Measurements from ENCODE around the gene PARVA.

PARVA gene

DNA sequence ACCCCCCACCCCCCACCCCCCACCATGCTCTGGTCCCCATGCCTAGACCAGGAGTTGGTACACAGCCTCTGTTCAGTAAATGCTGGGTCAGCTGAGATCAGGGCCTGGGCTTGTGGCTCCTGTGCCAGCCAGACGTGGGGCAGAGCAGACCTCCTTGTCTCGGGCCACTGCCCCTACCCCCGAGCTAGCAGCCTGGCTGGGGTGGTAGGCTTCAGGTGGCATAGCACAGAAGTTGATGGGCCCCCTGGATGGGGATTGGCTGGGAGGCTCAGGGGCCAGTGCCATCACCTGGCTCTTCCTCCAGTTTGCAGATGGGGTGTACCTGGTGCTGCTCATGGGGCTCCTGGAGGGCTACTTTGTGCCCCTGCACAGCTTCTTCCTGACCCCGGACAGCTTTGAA is 139.9 kb downstream of the PARVA start:
- TF ChIP-seq GATA2 (IDR thresholded peaks at IDR 0.05; ENCODE audit: low read depth, low read length) = no peak
- TF ChIP-seq GATA3 (IDR thresholded peaks at IDR 0.05; ENCODE audit: low read depth, low read length) = no peak

DNA sequence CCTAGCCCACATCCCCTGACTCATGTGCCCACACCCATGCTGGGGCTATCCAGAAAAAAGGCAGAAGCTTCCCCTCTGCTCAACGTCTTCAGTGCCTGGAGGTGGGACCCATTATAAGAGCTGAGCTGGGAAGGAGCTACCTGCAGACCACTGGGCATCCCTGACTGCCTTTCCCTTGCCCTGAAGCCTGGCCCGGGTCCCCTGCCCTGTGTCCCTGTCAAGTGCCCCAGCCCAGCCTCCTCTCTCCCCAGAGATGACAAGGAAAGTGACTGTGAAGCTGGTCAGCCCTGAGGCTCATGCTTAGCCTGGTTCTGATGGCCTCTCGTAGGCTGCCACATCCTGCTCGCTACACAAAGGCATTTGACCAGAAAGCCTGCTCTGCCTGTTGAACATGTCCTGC is 140.4 kb downstream of the PARVA start:
- TF ChIP-seq GATA3 (IDR thresholded peaks at IDR 0.05; ENCODE audit: low read depth, low read length) (no peak), GATA2 (IDR thresholded peaks at IDR 0.05; ENCODE audit: low read depth, low read length) (no peak)

DNA sequence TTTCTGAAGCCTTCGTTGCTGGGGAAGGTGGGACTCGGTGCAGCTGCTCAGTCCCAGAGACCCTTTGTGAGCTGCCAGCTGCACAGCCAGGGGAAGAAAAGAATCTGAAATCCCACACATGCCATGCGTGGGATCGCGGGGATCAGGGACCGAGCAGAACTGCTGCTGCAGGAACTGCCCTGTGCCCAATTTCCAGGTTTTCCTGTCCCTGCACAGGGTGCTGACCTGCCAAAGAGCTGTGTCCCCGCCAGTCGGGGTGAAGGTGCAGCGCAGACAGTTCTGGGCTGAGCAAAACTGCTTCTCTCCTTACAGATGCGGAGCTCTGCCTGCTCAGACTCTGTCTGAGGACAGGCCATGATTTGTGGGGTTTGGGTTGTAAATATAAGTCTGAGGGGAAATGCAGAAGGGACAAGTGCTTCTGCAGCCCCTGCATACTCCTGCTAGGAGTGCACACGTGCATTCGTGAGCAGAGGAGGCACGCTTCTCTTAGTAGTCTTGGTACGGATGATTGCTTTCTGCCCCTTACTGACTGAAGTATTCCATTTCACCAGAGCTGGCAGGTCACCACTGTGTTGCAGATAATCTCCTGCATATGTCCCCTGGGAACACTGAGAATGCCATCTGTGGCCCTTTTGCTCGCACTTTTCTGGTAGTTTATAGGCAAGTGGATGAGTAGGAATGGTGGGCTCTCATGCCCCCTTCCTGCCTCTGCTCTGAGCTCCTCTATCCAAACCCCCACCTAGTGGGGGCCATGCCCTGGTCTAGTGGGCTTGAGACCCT is 141.4 kb downstream of the PARVA start:
- no peak for TF ChIP-seq GATA3 (IDR thresholded peaks at IDR 0.05; ENCODE audit: low read depth, low read length)
- no peak for TF ChIP-seq GATA2 (IDR thresholded peaks at IDR 0.05; ENCODE audit: low read depth, low read length)

DNA sequence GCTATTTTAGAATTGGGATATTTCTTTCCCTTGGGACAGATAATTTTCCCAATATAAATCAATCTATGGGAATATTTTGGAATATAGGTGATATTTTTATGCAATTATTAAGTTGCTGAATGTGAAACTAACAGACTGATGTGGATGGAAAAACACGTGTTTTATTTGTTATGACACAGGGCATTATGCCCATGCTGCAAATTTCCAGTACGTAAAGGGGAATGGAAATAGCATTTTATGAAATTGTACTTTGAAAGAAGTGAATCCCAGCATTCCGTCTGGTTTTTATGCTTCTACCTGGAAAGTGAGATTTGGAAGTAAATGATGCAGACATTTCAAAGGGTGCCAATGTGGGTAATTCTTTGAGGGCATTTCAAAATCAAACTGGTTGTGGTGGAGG is 142.7 kb downstream of the PARVA start:
- TF ChIP-seq GATA3 (IDR thresholded peaks at IDR 0.05; ENCODE audit: low read depth, low read length) (no peak), GATA2 (IDR thresholded peaks at IDR 0.05; ENCODE audit: low read depth, low read length) (no peak)

DNA sequence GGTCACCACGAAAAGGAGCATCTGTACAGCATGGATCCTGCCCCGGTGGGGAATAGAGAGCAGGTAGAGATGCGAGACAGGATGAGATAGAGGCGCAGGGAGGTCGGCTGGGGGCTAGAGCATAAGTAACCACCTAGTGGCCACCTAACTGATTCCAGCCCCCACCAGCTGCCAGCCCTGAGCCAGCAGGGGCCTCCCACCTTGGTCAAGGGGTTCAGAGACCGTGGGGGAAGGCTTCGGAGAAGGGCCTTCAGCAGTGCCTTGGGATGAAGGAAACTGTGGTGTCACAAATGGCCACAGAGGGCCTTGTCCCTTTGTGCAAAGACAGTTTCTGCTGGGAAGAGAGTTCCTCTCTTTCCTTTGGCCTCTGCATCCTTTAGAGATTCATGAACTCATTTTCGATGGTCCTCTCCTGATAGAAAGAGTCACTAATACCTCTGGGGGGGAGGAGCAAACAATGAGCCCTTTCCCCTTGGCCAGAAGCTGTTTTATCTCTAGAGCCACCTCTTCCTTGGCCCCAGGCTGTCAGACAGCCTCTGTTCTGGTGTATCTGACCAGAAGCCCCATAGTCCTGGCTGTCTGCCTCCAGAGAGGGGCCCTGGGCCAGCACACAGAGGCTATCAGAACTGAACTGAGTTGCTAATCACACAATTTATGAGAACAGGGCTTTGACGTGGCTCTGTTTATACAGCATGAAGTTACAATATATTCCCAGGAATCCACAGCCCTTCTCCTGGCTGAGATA is 146.0 kb downstream of the PARVA start:
- no peak for TF ChIP-seq GATA3 (IDR thresholded peaks at IDR 0.05; ENCODE audit: low read depth, low read length)
- TF ChIP-seq GATA2 (IDR thresholded peaks at IDR 0.05; ENCODE audit: low read depth, low read length) = peak; percentile 60

DNA sequence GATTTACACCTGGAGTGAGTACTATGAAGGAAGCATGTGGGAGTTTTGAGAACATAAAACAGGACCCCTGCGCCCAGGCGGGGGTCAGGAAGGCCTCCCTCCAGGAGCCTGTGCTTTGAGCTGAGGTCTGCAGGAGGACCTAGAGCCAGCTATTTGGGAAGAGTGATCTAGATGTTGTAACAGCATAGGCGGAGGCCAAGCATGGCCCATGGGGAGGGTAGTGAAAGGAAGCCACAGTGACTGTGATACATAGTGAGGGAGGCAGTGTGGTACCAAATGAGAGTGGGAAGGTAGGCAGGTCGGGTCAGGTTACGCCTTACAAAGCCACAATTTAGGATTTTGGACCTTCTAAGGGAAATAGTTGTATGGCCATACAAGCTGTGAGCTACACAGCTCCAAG is 147.5 kb downstream of the PARVA start:
- TF ChIP-seq GATA3 (IDR thresholded peaks at IDR 0.05; ENCODE audit: low read depth, low read length) (no peak), GATA2 (IDR thresholded peaks at IDR 0.05; ENCODE audit: low read depth, low read length) (no peak)

DNA sequence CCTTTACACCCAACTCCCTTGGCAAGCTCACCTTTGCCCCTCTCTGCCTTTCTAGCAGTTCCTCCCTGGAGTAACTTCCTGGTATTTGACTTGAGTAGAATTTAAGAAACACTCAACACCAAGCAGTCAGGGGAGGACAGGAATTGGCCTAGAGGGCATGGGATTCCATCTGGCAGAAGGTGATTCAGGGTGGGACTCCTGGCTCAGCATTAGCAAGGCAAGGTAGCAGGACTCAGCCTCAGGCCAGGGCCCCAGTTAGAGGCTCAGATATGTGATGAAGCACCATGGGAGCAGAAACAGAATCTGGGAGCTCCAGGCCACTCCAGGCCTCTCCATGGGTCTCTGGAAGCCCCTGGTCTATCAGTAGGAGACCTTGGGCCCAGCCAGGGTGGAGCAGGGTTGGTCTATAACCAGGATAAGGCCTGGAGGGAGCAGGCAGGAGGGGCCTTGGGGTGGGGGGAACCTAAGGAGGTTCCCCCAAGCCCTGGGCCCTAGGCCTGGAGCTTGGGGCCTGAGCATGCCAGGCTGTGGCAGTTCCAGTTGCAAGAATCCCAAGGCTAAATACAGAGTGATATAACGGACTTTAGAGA is 148.2 kb downstream of the PARVA start:
- TF ChIP-seq GATA3 (IDR thresholded peaks at IDR 0.05; ENCODE audit: low read depth, low read length) (no peak), GATA2 (IDR thresholded peaks at IDR 0.05; ENCODE audit: low read depth, low read length) (no peak)

DNA sequence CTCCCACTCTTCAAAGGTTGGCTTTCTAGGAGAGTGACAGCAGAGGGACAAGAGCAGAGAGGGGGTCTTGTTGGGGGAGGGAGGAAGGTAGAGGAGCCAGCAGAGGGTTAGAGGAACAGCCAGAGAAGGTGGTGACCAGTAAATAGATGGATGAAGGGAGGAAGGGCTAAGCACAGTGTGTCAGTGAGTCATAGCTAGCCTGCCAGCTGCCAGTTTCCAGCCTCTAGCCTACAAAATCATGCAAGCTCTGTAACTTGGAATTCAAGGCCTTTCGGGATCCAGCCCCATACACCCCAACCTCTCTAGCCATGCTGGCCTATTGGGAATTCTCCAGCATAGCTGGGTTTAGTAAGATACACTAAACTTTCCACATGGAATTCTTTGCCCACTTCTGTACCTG is 149.4 kb downstream of the PARVA start:
- TF ChIP-seq GATA2 (IDR thresholded peaks at IDR 0.05; ENCODE audit: low read depth, low read length) = no peak
- no peak for TF ChIP-seq GATA3 (IDR thresholded peaks at IDR 0.05; ENCODE audit: low read depth, low read length)

DNA sequence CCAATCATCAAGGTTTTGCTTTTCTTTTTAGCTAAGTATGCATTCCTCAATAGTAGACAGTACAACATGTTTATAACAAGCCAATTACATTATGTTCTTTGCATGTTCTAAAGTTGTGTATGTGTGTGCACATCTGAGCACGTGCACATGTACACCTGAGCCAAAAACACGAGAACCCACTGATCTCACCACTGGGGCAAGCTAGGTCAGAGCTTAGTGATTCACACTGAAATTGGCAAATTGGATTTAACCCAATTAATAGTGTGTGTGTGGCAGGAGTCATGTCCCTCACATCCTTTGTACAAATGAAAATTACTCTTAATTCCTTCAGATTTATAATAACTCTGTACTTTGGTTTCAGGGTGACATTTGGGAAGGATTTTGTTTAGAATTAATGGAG is 151.1 kb downstream of the PARVA start:
- TF ChIP-seq GATA3 (IDR thresholded peaks at IDR 0.05; ENCODE audit: low read depth, low read length) (no peak), GATA2 (IDR thresholded peaks at IDR 0.05; ENCODE audit: low read depth, low read length) (no peak)

DNA sequence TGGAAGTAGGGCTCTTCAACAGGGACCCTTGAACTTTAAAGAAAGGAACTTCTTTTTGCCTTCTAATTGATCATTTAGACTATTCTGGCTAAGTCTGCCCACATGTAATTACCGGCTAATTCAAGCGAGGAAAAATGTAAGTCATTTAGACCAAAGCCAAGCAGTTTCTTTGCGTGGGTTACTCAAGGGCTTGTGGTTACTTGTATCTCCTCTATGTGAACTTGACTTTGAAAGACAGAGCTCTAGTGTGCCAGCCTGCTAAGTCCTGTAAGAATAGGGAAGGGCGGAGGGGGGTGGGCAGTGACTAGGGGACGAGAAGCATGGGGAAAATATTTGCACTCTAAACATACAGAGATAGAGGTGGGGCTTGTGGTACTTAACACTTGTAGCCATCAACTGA is 151.7 kb downstream of the PARVA start:
- TF ChIP-seq GATA3 (IDR thresholded peaks at IDR 0.05; ENCODE audit: low read depth, low read length) (no peak), GATA2 (IDR thresholded peaks at IDR 0.05; ENCODE audit: low read depth, low read length) (no peak)

DNA sequence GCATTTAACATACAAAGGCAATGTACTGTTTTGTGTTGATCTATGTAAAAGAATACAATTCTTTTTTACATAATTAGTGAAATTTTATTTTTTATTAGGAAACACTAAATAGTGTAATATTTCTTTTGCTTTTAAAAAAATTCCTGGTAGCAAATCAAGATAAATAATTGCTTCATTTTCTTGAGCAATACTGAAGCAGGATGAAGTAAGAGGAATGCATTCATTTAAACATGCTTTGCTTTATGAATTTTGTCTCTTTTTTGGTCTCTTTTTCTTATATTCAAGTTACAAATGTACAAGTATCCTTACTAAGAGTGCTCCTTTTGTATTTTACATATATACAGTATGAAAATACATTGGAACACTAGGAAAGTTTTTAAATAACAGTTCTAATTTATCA is 152.4 kb downstream of the PARVA start:
- TF ChIP-seq GATA3 (IDR thresholded peaks at IDR 0.05; ENCODE audit: low read depth, low read length) (no peak), GATA2 (IDR thresholded peaks at IDR 0.05; ENCODE audit: low read depth, low read length) (no peak)

DNA sequence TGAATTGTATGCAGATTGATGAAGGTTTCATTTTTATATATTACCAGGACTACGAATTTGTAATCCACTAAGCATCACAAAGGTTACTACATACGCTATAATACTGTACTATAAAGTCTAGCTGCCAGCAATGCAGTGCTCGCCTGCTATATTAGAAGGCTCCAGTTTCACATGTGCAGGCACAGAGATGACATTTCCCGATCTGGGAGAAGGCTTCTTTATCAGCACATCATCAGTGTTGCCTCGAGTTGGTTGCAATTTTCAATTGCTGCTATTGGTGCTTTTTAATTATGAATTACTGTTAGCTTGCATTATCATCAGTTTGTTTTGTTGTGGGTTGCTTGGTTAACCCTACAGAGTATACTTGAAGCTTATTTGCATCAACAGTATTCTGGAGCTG is 153.6 kb downstream of the PARVA start:
- TF ChIP-seq GATA2 (IDR thresholded peaks at IDR 0.05; ENCODE audit: low read depth, low read length) (peak; percentile 69), GATA3 (IDR thresholded peaks at IDR 0.05; ENCODE audit: low read depth, low read length) (no peak)

DNA sequence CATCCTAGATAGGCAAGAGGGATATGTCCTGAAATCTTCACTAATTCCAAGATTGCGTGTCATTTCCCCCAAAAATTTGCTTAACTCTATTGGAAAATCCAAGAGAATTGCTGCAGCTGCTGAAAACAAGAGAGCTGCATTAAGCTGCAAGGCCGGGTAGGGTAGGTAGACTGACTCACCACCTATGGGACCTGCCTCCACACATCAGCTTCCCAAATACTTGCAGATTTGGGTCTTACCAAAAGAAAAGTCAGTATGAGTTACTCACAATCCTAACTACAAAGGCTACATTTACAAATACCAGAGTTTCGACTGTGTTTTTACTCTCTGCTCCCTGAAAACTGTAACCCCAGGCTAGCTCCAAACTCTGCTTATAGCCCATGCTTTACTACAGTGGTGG is 154.3 kb downstream of the PARVA start:
- TF ChIP-seq GATA3 (IDR thresholded peaks at IDR 0.05; ENCODE audit: low read depth, low read length) (no peak), GATA2 (IDR thresholded peaks at IDR 0.05; ENCODE audit: low read depth, low read length) (no peak)

DNA sequence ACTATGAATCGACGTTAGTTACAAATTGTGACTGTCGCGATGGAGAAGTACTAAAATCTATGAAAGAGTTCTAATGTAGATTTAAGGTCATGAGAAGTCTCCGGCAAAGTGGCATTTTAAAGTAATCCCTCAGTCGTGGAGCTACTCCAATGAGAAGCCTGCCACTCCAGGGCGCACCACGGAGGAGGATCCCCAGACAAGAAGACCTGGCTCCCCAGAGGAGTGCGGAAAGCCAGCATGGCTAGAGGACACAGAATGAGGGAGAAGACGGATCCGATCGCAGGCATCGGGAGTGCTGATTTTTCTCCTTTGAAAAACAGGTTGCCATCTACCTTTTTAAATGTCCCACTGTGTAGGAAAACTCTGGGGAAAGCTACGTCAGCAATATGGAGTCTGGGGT is 155.2 kb downstream of the PARVA start:
- TF ChIP-seq GATA3 (IDR thresholded peaks at IDR 0.05; ENCODE audit: low read depth, low read length) (no peak), GATA2 (IDR thresholded peaks at IDR 0.05; ENCODE audit: low read depth, low read length) (no peak)

DNA sequence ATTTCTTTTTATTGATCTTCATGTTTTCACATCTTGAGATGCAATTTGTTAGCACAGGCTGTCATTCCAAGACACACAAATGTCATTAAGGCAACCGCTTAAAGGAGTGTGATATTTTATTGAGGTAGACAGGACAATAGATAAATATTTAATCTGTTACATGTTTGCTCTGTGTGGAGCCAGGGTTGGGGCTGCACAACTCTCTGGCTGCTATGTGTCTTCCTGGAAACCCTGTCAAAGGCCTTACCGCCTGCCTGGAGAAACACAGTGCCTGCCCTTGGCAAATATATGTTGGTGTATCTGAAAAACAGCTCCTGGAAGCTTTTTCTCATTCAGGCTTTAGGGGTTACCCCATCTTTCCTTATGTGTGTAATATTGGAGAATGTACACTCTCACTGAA is 157.2 kb downstream of the PARVA start:
- TF ChIP-seq GATA3 (IDR thresholded peaks at IDR 0.05; ENCODE audit: low read depth, low read length) = no peak
- TF ChIP-seq GATA2 (IDR thresholded peaks at IDR 0.05; ENCODE audit: low read depth, low read length) = no peak
